GM18909 (cell line): Measurements from ENCODE around the gene FOXK2.
"Not testable (repeated sequence)": the region's sequence is repeated elsewhere in the genome, so short reads cannot be mapped to it uniquely, and the experiment has no call there.

Experiments used
- ATAC-seq: cut with Tn5 transposase; IDR thresholded peaks from one replicate; pipeline ENCODE4 v1.9.1; 2021; ENCODE audit warnings: mild to moderate bottlenecking; ENCODE audit not compliant: unreplicated experiment, poor library complexity

The FOXK2 gene

DNA sequence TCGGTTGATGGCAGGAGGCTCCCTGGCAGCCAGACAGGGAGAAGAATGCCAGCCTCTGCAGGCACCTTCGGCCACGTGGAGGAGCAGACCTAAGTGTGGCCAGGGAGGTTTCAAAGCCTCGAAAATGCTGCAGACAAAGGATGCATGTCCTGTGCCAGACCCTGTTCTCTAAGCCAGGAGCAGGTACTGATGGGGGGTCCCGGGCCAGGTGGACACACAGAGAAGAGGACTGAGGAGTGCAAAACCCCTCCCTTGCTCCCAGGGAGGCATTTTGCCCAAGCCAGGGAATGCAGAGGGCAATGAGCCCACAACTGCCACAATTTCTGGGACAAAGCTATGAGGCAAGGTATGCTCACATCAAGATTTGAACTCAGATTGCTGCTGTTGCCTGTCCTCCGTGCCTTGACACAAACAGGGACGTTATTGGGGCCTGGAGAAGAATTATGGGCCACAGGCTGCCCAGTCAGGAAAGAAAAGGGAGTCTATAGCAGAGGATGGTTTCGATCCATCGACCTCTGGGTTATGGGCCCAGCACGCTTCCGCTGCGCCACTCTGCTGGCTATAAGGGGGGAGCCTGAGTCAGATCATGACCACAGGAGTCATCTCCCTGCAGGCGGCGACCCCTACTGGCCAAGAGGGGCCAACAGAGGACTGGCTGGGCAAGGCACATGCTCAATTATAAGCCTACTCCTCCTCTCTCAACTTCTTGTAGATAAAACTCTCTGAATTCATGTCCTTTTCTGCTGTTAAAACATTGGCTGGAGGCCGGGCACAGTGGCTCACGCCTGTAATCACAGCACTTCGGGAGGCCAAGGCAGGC, 25.1 kb upstream of the FOXK2 start:
- ATAC-seq = peak; percentile 55

DNA sequence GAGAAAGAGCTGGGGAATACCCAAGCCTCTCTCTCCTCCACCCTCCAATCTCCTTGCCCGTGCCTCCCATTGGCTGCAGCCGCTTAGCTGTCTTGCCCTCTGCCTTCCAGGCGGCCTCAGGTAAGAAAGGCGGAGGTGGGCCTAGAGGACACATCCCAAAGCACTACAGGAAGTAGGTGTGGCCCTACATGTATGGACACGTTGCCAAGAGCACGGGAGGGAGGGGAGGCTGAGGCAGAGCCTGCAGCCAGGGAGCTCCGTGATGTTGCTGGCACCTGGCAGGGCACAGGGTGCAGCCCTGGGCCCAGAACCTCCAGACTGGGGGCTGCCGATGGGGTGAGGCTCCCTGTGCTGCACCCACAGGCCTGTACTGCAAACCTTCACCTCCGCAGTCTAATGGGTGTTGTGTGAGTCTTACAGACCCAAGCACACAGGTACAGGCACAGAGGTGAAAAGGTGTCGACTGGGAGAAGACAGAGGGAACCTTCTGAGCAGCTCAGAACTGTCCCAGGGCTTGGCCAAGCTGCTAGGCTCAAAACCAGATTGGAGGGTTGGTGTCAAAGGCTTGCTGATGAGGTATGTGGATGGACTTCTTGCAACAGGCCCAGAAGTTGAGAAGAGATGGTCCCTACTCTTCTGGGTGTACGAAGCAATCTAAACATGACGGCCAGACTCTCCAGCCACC, 23.5 kb upstream of the FOXK2 start:
- ATAC-seq = no peak

DNA sequence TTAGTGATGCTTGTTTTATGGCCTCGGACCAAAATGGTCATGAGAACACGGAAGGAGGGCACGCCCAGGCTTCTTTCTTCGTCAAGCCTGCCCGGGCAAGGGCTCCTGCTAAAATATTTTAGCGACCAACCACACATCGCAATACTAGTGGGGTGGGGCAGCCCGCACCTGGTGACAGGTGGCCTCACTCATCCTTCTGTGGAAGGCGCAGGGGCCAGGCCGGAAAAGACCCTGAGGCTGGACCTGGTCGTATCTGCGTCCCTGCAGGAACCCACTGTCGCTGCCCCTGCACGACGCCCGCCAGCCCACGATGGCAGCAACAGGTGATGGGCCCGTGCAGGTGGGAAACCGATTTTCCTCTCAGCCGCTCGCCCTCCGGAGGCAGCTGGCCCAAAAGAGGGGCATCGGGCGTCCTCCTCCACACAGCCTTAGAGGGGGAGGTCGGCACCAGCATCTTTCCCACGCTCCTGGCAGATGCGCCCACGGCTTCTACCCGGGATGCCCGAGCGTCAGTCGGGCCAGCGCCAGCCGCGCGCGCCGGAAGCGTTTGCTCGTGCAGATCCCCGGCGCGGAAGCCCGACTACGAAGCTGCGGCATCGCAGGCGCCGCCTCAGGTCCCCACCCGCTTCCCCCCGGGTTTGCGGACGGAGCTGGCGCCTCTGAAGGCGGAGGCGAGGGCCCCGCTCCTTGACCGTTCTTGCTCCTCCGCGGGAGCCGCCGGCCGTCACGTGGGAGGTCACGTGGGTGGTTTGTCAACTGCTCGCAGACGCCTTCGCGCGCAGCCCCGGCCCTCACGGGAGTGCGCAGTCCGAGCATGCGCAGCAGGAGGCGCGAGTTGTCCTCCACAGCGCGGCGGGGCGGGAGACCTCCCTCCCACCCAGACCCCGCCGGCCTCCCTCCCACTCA, 22.8 kb upstream of the FOXK2 start:
- peak; percentile 54 for ATAC-seq

DNA sequence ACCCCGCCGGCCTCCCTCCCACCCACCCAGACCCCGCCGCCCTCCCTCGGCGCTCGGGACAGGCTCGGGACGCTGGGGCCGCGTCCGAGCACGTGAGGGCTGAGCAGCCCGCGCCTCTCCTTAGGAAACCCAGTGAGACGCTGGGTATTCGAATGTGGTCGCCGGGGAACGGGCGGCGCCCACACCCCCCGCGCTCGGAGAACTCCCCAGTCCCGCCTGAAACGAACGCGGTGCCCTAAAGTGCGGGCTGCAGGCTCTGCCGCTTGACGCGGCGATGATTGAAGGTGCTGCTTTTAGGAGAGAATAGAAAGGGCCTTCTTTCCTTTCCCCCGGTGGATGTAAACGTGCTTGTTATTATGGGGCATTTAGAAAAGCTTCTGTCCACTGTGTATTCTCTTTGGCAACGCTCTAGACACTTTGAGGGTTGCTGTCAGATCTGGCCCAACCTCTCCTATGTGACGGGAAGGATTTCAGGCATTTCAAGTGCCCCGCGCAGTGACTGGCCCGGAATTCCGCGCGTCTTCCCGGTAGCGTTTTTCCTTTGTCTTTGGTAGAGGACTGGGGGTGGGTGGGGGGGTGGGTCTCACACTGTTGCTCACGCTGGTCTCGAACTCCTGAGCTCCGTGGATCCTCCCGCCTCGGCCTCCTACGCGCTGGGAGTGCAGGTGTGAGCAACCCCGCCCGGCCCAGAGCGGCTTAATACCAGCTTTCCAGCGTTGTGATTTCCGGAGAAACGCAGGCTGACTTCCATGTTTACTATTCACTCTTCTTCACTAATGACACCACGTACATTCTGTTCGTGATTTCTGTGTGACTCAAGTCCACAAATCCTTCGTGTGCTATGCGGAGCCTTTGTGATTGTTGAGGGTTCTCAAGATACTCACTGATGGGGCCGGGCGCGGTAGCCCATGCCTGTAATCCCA, 21.8 kb upstream of the FOXK2 start:
- no peak for ATAC-seq

DNA sequence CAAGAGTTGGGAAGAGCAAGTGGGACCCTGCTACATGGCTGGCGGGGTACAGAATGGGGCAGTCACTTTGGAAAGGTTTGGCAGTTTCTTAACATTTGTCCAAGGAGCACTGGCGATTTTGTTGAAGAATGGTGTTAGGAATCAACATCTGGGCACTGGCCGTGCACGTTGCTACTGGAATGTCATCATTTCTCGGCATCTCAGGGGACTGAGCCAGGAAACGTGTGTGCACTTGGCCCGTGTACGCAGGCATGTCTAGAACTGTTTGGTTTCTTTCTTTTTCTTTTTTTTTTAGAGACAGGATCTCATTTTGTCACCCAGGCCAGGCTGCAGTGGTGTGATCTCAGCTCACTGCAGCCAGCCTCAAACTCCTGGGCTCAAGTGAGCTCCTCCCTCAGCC, 17.3 kb upstream of the FOXK2 start:
- no peak for ATAC-seq

DNA sequence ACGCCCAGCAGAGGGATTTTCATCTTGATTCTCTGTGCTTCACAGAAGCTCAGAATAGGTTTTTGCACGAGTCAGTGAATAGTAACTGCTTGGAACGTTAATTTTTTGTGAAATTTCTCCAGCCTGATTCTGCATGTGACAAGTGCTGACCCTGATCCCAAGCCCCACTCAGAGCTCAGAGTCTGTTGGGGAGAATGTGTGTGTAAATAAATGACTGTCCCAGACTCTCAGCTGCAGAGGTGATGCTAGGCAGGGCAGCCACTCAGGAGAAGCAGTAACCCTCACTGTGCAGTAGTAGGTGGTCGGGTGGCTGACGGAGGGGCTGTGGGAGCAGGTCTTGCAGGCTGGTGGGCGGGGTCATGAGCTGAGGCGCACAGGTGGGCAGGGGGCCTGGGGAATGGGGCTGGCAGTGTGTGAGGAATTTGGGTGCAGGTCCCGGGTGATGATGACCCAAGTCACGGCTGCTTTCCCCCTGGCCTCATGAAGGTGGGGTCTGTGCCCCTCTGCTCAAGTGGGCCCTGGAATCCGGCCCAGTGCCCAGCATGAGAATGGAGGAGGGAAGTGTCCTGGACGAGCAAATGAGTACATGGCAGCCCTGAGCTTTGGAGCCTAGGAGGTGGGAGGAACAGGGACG, 16.3 kb upstream of the FOXK2 start:
- ATAC-seq = no peak

DNA sequence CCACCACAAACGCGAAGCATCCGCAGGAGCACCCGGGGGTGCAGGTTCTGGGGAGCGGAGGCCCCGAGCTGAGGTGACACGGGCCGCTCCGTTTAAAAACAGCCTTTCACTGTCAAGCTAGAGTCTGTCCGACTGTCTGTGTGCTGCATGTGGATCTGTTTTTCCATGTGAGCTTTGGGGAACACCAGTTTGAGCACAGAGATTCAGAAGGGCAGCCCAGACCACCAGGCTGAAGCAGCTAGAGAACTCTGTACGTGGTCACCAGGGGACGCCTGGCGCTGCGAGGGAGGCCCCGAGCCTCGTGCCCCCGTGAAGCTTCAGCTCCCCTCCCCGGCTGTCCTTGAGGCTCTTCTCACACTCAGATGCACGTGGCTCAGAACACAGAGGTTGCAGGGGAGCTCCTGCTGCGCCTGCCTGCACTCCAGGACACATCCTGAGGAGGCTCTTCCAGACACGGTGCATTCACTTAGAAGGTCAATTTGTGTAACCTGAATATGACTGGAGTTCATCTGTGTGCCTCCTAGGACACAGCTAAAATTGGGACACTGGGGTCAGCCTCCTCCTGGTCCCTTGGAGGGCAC, 15.7 kb upstream of the FOXK2 start:
- ATAC-seq = no peak

DNA sequence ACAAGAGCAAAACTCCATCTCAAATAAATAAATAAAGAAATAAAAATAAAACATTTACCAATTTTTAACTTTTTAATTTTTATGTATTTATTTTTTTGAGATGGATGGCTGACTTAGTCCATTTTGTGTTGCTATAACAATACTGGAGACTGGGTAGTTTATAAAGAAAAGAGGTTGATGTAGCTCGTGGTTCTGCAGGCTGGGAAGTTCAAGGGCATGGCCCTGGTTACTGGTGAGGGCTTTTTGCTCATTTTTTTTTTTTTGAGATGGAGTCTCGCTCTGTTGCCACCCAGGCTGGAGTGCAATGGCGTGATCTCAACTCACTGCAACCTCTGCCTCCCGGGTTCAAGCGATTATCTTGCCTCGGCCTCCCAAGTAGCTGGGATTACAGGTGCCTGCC, 14.2 kb upstream of the FOXK2 start:
- ATAC-seq = no peak

DNA sequence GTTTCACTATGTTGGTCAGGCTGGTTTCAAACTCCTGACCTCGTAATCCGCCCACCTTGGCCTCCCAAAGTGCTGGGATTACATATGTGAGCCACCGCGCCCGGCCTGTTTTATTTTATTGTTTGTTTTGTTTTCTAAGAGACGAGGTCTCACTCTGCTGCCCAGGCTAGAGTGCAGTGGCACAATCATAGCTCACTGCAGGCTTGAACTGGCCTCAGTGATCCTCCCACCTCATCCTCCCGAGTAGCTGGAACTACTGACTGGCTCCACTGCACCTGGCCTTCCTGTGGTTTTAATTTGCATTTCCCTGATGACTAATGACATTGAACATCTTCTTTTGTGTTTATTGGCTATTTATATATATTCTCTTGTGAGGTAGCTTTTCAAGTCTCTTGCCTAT, 13.1 kb upstream of the FOXK2 start:
- peak; percentile 87 for ATAC-seq

DNA sequence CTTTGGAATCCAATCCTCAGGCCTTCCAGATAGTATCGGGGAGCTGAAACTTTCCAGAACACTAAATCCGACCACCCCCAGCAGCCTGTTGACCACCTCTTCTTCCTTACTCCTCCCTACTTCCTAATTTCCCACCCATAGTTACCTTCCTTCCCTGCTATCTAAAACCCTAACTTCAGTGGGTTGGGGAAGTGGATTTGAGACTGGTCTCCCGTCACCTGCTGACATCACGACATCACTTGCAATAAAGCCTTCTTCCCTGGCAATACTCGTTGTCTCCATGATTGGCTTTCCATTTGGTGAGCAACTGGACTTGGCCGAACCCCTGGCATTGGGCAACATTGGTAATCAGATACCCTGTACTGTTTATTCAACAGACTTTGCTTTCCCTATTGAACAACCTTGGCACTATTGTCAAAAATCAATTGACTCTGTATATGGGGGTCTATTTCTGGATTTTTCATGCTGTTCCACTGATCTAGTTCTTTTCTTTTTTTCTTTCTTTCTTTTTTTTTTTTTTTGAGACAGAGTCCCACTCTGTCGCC, 11.8 kb upstream of the FOXK2 start:
- no peak for ATAC-seq

DNA sequence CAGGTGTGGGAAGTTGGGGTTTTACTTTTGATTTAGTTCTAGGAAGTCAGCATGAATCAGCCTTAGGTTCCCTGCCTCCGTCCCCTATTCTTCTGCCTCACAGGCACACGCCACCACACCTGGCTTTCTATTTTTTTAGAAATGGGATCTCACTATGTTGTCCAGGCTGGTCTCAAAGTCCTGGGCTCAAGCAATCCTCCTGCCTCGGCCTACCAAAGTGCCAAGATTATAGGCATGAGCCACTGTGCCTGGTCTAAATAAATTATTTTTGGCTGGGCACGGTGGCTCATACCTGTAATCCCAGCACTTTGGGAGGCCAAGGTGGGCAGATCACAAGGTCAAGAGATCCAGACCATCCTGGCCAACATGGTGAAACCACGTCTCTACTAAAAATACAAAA, 7.9 kb upstream of the FOXK2 start:
- not testable (repeated sequence) for ATAC-seq

DNA sequence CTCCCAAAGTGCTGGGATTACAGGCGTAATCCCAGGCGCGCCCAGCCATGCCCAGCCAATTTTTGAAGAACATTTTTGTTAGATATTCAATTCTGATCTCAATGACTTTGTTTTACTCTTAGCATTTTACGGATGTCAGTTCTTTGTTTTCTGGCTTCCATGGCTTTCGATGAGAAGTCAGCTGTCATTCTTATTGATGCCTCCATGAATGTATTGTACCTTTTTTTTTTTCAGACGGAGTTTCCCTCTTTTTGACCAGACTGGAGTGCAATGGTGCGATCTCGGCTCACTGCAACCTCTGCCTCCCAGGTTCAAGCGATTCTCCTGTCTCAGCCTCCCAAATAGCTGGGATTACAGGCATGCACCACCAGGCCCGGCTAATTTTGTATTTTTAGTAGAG, 5.7 kb upstream of the FOXK2 start:
- not testable (repeated sequence) for ATAC-seq

DNA sequence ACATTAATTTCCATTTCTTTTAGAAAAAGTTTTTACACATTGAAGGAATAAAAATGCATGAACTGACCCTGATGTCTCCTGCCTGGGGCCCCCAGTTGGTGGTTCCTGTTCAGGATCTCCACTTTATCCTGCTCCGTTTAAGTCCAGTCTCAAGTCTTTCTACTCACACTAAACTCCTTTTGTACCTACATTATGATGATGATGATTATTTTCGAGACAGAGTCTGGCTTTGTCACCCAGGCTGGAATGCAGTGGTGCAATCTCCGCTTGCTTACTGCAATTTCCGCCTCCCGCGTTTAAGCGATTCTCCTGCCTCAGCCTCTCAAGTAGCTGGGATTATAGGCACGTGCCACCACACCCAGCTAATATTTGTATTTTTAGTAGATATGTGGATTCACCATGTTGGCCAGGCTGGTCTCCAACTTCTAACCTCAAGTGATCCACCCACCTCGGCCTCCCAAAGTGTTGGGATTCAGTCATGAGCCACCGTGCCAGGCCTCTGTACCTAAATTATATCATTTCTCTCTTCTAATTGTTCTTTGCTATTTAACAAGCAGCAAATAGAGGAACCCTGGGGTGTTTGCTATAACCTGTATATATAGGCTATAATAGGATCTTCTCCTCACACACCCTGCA, 2.2 kb upstream of the FOXK2 start:
- no peak for ATAC-seq

DNA sequence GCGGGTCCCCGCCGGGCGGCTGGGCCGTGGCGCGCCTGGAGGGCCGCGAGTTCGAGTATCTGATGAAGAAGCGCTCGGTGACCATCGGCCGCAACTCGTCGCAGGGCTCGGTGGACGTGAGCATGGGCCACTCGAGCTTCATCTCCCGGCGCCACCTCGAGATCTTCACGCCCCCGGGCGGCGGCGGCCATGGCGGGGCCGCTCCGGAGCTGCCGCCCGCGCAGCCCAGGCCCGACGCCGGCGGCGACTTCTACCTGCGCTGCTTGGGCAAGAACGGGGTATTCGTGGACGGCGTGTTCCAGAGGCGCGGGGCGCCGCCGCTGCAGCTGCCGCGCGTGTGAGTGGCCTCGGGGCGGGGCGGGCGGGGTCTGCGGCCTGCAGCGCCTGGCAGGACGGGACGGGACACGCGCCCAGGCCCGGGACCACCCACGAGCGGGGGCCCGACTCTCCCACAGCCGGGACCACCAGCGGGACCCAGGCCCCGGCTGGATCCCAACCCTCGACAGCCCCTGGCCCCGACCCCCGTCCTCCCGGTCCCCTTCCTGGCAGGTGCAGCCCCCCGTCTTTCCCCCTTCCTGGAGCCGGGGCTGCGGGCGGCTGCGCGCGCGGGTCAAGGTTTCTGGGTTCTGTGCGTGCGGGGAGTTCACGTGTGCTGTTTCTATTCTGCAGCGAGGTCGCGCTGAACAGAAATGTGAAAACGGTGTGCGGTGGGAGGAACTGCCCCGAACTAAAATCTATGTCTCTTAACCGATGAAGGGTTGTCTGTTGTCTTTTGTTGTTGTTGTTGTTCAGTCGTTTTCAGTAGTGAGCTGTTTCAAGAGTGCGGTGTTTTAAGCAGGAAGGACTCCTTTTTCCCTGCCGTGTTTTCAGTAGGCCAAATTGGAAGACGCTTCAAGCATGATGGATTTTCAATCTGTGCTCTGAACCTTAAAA, 705 bp downstream of the FOXK2 start:
- ATAC-seq = peak; percentile 19

DNA sequence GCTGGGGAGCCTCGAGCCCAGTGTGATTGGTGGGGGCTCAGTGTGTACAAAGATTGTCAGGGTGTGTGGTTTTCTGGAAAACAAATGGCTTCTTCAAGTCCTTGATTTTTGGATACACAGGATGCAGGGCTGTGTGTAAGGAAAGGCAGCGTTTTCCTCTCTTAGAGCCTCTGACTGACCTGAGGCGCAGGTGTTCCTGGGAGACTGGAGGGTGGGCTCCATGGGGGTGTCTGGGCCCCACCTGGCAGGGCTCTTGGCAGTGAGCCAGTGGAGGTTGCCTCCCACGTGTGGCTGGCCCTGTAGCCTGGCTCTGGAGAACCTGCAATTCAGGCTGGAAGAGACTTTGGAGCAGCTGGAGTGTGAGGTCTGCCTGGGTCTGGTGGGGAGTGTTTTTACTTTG, 5.0 kb downstream of the FOXK2 start:
- ATAC-seq = no peak

DNA sequence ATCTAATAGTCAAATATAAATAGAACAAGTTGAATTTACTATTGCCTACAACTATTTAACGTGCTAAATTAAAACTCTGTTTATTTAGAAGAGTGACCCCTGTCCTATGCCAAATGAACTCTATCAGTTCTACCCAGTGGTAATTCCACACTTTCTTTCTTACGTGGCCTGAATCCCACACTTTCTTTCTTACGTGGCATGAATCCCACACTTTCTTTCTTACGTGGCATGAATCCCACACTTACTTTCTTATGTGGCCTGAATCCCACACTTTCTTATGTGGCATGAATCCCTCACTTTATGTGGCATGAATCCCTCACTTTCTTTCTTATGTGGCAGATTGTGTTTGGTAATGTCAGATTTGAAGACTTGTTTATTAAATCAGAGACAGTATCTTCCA, 6.2 kb downstream of the FOXK2 start:
- ATAC-seq = no peak

DNA sequence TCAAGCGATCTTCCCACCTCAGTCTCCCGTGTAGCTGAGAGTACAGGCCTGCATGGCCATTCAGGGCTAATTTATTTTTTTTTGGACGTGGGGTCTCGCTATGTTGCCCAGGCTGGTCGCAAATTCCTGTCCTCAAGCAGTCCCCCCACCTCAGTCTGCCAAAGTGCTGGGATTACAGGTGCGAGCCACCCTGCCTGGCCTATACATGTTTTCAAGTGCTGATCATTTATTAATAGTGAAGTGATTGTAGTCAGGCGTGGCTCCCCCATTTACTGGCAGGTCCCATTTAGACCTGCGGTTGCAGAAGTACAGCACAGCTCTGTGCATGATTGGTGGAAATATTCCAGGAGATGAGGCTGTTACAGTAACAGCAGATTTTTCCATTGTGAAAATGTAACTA, 8.4 kb downstream of the FOXK2 start:
- ATAC-seq = no peak
